ENCODE data around the gene CHST3. TPM values are rescaled to one million over a fixed set of nuclear protein-coding genes. Genes with fewer than 3 reads are reported as not detected.

The CHST3 gene
- total and polyA plus RNA-seq, 8 donors = 3.1 to 10.8 (median 3.6) TPM

GRCh38 chr10:72061930-72062329, 97.7 kb downstream of the CHST3 start:
- ATAC-seq (no peak), DNase-seq (peak in 1 of 6 donors; percentile 48), FAIRE-seq (no peak)
- TF ChIP-seq CTCF (IDR thresholded peaks at IDR 0.05) = no peak
- 86 to 94% methylated on average over 8 to 9 of the region's 9 CpGs for WGBS, 2 donors
- no peak overlapping the region for H3K27ac ChIP-seq
- intact Hi-C loops (cut with DNase I) = no loop called here
- no peaks in the 10 kb centered on the region for H3K36me3 ChIP-seq
- H3K4me3 ChIP-seq = no peak overlapping the region
- no peaks in the 10 kb centered on the region for H3K27me3 ChIP-seq
- peaks cover 0 to 11% (median 9%) of the 10 kb centered on the region in 3 donors for H3K4me1 ChIP-seq
- no peaks in the 10 kb centered on the region for H3K9me3 ChIP-seq

- Histone ChIP-seq H3K4me1 (peaks cover 0 to 6% (median 6%) of the 10 kb centered on the region in 3 donors), H3K27me3 (no peaks in the 10 kb centered on the region), H3K27ac (no peak overlapping the region), H3K9me3 (no peaks in the 10 kb centered on the region), H3K36me3 (no peaks in the 10 kb centered on the region), H3K4me3 (no peak overlapping the region)
- ATAC-seq (no peak), DNase-seq (no peak), FAIRE-seq (no peak)
- TF ChIP-seq CTCF (IDR thresholded peaks at IDR 0.05) = no peak
- intact Hi-C loops (cut with DNase I) = no loop called here
- 89 to 92% methylated on average over 10 of the region's 10 CpGs for WGBS, 2 donors
Measured at GRCh38 chr10:72062382-72062781, 98.2 kb downstream of the CHST3 start.

Other genes starting within 250 kb of the CHST3 start
- under 1 TPM in 1 of 6 donors, not detected in 5; 0.06 TPM for gene C10orf105, start 244.6 kb upstream of the CHST3 start, total RNA-seq
- gene C10orf105, start 244.6 kb upstream of the CHST3 start, polyA plus RNA-seq = under 1 TPM; 0.08 to 0.14 TPM
- gene VSIR, start 190.9 kb upstream of the CHST3 start, total RNA-seq = 10 to 100 TPM in 3 of 6 donors, 1 to 10 TPM in 3; 3.7 to 27.6 (median 9.7) TPM
- gene VSIR, start 190.9 kb upstream of the CHST3 start, polyA plus RNA-seq = 10 to 100 TPM in 1 of 2 donors, 1 to 10 TPM in 1; 5.9 to 10.2 TPM
- gene PSAP, start 113.1 kb upstream of the CHST3 start, total RNA-seq = 100 to 1,000 TPM; 301 to 781 (median 358) TPM
- gene PSAP, start 113.1 kb upstream of the CHST3 start, polyA plus RNA-seq = 100 to 1,000 TPM; 225 to 473 TPM
- gene SPOCK2, start 124.2 kb downstream of the CHST3 start, total RNA-seq = 1 to 10 TPM in 4 of 6 donors, under 1 TPM in 2; 0.59 to 2.1 (median 1.2) TPM
- 1 to 10 TPM; 1.8 to 2.0 TPM for gene SPOCK2, start 124.2 kb downstream of the CHST3 start, polyA plus RNA-seq

Measured in pancreas (tissue), 10 donors.